K562 (cell line): ENCODE results near the gene HRH3. TPM values are rescaled to one million over a fixed set of nuclear protein-coding genes. Genes with fewer than 3 reads are reported as not detected.

Experiments
- ATAC-seq: fragments of 200-7000 bp; cut with Tn5 transposase; 3 replicates; pipeline ENCODE4 v1.9.1; 2020; ENCODE audit warnings: moderate library complexity
- BruUV-seq: library from RNA; stranded (reverse); fragments of 400-500 nt; replicated peaks from 2 replicates; lab custom pipeline; 2021; lab: Mats Ljungman, UMichigan
- CTCF ChIA-PET: fragments of 300-600 bp; formaldehyde crosslinking; extraction: SDS; loops from one replicate; lab custom pipeline; 2021; ENCODE audit warnings: low intra/inter-chr PET ratio; lab: Yijun Ruan, JAX
- POLR2A ChIA-PET: fragments of 300-600, 350-650 bp; sonication (Branson Sonifier 250); formaldehyde crosslinking; extraction: SDS; loops from one replicate; lab custom pipeline; 2021; ENCODE audit warnings: antibody characterized with exemption, inconsistent platforms; lab: Yijun Ruan, JAX
- DNase-seq, 4 experiments: peaks; one replicate each; pipeline versions ENCODE4 v3.0.0 to v3.0.0-alpha.2; 2011 to 2018; ENCODE audit warnings: low spot score in 3 of 4, mixed read lengths in 3 of 4; ENCODE audit errors: extremely low read depth in 1 of 4
- FAIRE-seq: peaks from 2 replicates; lab custom pipeline; 2011; peaks lifted over from hg19 to GRCh38; lab: Jason Lieb, UNC
- H2AFZ ChIP-seq: 2 replicates; pipeline ENCODE4 v1.6.0; 2011; ENCODE audit warnings: low read depth, low read length, control low read depth, inconsistent platforms
- H3K27ac ChIP-seq: fragments of 200-600 bp; 3 replicates; pipeline ENCODE4 v1.8.0; 2011; ENCODE audit warnings: low read depth, mild to moderate bottlenecking, control low read depth, inconsistent platforms, low read length, moderate library complexity, mixed read lengths; ENCODE audit errors: extremely low read depth
- H3K27me3 ChIP-seq, 2 experiments: fragments of 300-600 bp in 1 of 2; 2 replicates in 1 of 2; 3 replicates in 1 of 2; pipeline versions ENCODE4 v1.6.0 to v1.8.0; 2011; ENCODE audit warnings: inconsistent platforms in 2 of 2, low read length in 2 of 2, mild to moderate bottlenecking in 1 of 2, mixed read lengths in 1 of 2, moderate library complexity in 1 of 2; ENCODE audit not compliant: control insufficient read depth in 2 of 2, insufficient read depth in 2 of 2
- H3K36me3 ChIP-seq: fragments of 300-600 bp; 3 replicates; pipeline ENCODE4 v1.8.0; 2011; ENCODE audit warnings: mild to moderate bottlenecking, low read length, inconsistent platforms; ENCODE audit not compliant: control insufficient read depth, insufficient read depth
- H3K4me1 ChIP-seq, 2 experiments: fragments of 200-600 bp in 1 of 2; replicated peaks in 1 of 2; 2 replicates in 1 of 2; 3 replicates in 1 of 2; pipeline versions ENCODE4 v1.5.1 to v1.8.0; 2011; ENCODE audit warnings: inconsistent platforms in 2 of 2, low read length in 2 of 2, mild to moderate bottlenecking in 1 of 2, mixed read lengths in 1 of 2, moderate library complexity in 1 of 2; ENCODE audit not compliant: control insufficient read depth in 2 of 2, insufficient read depth in 2 of 2
- H3K4me2 ChIP-seq: 2 replicates; pipeline ENCODE4 v1.6.1; 2011; ENCODE audit warnings: low read length, control low read depth, inconsistent platforms, mixed read lengths; ENCODE audit not compliant: insufficient read depth
- H3K4me3 ChIP-seq: fragments of 200-600 bp; sonication (generic), shearing (Covaris generic); 2 replicates; pipeline ENCODE4 v1.5.1; 2016; ENCODE audit warnings: control low read depth, inconsistent platforms
- H3K79me2 ChIP-seq: fragments of 200-600 bp; 3 replicates; pipeline ENCODE4 v1.8.0; 2011; ENCODE audit warnings: low read length, inconsistent platforms; ENCODE audit not compliant: control insufficient read depth, insufficient read depth
- H3K9ac ChIP-seq, 2 experiments: 2 replicates each; pipeline versions ENCODE4 v1.6.0 to v1.6.1; 2011; ENCODE audit warnings: low read depth in 2 of 2, low read length in 2 of 2, control low read depth in 1 of 2, inconsistent platforms in 1 of 2, mild to moderate bottlenecking in 1 of 2, mixed read lengths in 1 of 2; ENCODE audit not compliant: insufficient read depth in 1 of 2
- H3K9me1 ChIP-seq: one replicate; pipeline ENCODE4 v1.6.0; 2011; ENCODE audit warnings: inconsistent platforms, mild to moderate bottlenecking, low read length, moderate library complexity; ENCODE audit not compliant: control insufficient read depth, insufficient read depth
- H3K9me3 ChIP-seq: replicated peaks from 2 replicates; pipeline ENCODE4 v1.5.1; 2011; ENCODE audit warnings: low read depth, low read length, inconsistent platforms; ENCODE audit not compliant: control insufficient read depth, insufficient read depth
- H4K20me1 ChIP-seq: replicated peaks from 2 replicates; pipeline ENCODE4 v1.6.1; 2011; ENCODE audit warnings: low read length, inconsistent platforms, mixed read lengths; ENCODE audit not compliant: control insufficient read depth, insufficient read depth
- CREM ChIP-seq: IDR thresholded peaks from 2 replicates; pipeline ENCODE4 v1.6.1; 2014; ENCODE audit warnings: antibody characterized with exemption, low read depth
- DPF2 ChIP-seq: fragments of 450-650 bp; IDR thresholded peaks from 2 replicates; pipeline ENCODE4 v1.6.1; 2016
- E2F3 ChIP-seq: fragments of 250-450 bp; sonication (Bioruptor Pico); IDR thresholded peaks from 2 replicates; pipeline ENCODE4 v1.4.0; 2020; ENCODE audit warnings: mild to moderate bottlenecking
- FUS ChIP-seq: fragments of 200-400 bp; formaldehyde crosslinking; optimal IDR thresholded peaks from 2 replicates; pipeline ENCODE3; 2017; ENCODE audit warnings: low read depth, low read length
- HNRNPLL ChIP-seq: fragments of 200-400 bp; formaldehyde crosslinking; IDR thresholded peaks from 2 replicates; pipeline ENCODE4 v1.6.1; 2017; ENCODE audit warnings: low read length, low read depth, mild to moderate bottlenecking; ENCODE audit not compliant: poor library complexity, severe bottlenecking
- KDM4B ChIP-seq, 2 experiments: fragments of 450-650 bp in 1 of 2; sonication (generic) in 1 of 2; IDR thresholded peaks; 2 replicates each; pipeline ENCODE4 v1.6.1; 2016 to 2017; ENCODE audit warnings: borderline replicate concordance in 2 of 2, antibody characterized with exemption in 1 of 2, low read depth in 1 of 2, mild to moderate bottlenecking in 1 of 2
- MTA2 ChIP-seq: fragments of 450-650 bp; IDR thresholded peaks from 2 replicates; pipeline ENCODE4 v1.6.1; 2016; ENCODE audit warnings: low read depth
- NCOA2 ChIP-seq, 2 experiments: fragments of 450-650 bp; IDR thresholded peaks; 2 replicates each; pipeline ENCODE4 v1.6.1; 2018; ENCODE audit warnings: mild to moderate bottlenecking in 2 of 2, moderate library complexity in 1 of 2; ENCODE audit not compliant: partially characterized antibody in 2 of 2
- NCOR1 ChIP-seq: fragments of 450-650 bp; IDR thresholded peaks from 2 replicates; pipeline ENCODE4 v1.6.1; 2016; ENCODE audit warnings: mild to moderate bottlenecking, moderate library complexity
- PHF20 ChIP-seq: fragments of 450-650 bp; IDR thresholded peaks from 2 replicates; pipeline ENCODE4 v1.6.1; 2018; ENCODE audit not compliant: partially characterized antibody
- POLR2AphosphoS5 ChIP-seq: IDR thresholded peaks from 2 replicates; pipeline ENCODE4 v1.6.1; 2011; ENCODE audit warnings: mild to moderate bottlenecking, low read depth, low read length, moderate library complexity; ENCODE audit not compliant: control insufficient read depth, insufficient read depth
- RHOXF2B ChIP-seq: fragments of 250-450 bp; sonication (Bioruptor Pico); conservative IDR thresholded peaks from 2 replicates; pipeline ENCODE4 v1.5.1; 2021
- SMARCB1 ChIP-seq: IDR thresholded peaks from 2 replicates; pipeline ENCODE4 v1.6.1; 2011; ENCODE audit warnings: improper control_type of control experiment, low read depth; ENCODE audit not compliant: insufficient read length
- SOX6 ChIP-seq: fragments of 450-650 bp; IDR thresholded peaks from 2 replicates; pipeline ENCODE4 v1.6.1; 2014; ENCODE audit warnings: mild to moderate bottlenecking
- SREBF1 ChIP-seq: fragments of 150-350 bp; IDR thresholded peaks from 2 replicates; pipeline ENCODE4 v1.6.1; 2014; ENCODE audit warnings: antibody characterized with exemption, low read depth, low read length, borderline replicate concordance
- TFAM ChIP-seq: fragments of 250-450 bp; sonication (Bioruptor Pico); conservative IDR thresholded peaks from 2 replicates; pipeline ENCODE4 v1.5.0; 2021; ENCODE audit warnings: mild to moderate bottlenecking, moderate library complexity
- ZNF121 ChIP-seq: sonication (generic); formaldehyde crosslinking; conservative IDR thresholded peaks from 2 replicates; pipeline ENCODE4 v1.8.0; 2022; ENCODE audit warnings: missing genetic modification reagents
- WGBS: fragments of 100-300 bp; shearing (Covaris generic); methylation state at CpG from one replicate; pipeline ENCODE4 v1.1.6; 2016; ENCODE audit warnings: low coverage, mixed read lengths; ENCODE audit not compliant: insufficient coverage; ENCODE audit errors: missing lambda C conversion rate; 5-methylcytosine and 5-hydroxymethylcytosine counted together
- in situ Hi-C: fragments of 300-500 bp; cut with MboI; formaldehyde crosslinking; loops from 4 replicates; pipeline ENCODE4 v1.15.0; 2018; ENCODE audit warnings: inconsistent platforms, mixed read lengths
- intact Hi-C: fragments of 100-400 bp; cut with micrococcal nuclease; formaldehyde crosslinking; loops from 2 replicates; pipeline ENCODE4 v1.14.2; 2022
- polyA plus RNA-seq, 8 experiments: library from polyadenylated mRNA; depleted of rRNA in 4 of 8; stranded (reverse) in 5 of 8; unstranded in 3 of 8; fragments of >200 nt; fragmentation: Nextera tagmentation in 2 of 8; fragmentation: Illumina TruSeq in 1 of 8; extraction: Ambion mirVana in 2 of 8; extraction: Trizol in 1 of 8; gene quantifications; 2 replicates each; pipeline versions ENCODE4 v1.2.1 to v1.2.3, GENCODE V29; 2011 to 2014; ENCODE audit warnings: inconsistent platforms in 1 of 8, missing spikeins in 1 of 8
- total RNA-seq, 7 experiments: library from RNA; depleted of rRNA in 6 of 7; stranded (reverse); fragments of >200 nt in 6 of 7; fragmentation: Illumina TruSeq in 2 of 7; extraction: Trizol in 2 of 7; gene quantifications; 2 replicates each; pipeline versions ENCODE4 v1.2.1 to v1.2.3, GENCODE V29; 2011 to 2021; ENCODE audit warnings: low replicate concordance in 1 of 7

The HRH3 gene
- total and polyA plus RNA-seq, 9 of the 15 experiments (the other 6 are each of a cell fraction or from before 2014, with no cell fraction given) = not detected

- Histone ChIP-seq H3K36me3 (peaks cover 62% of the 10 kb centered on the region; the same call in 2 of the 3 replicates), H3K9me3 (no peaks in the 10 kb centered on the region), H3K9ac (no peak overlapping the region; a peak in 1 of 4 replicates), H2AFZ (no peak overlapping the region), H3K4me2 (no peak overlapping the region), H4K20me1 (no peaks in the 10 kb centered on the region), H3K9me1 (no peaks in the 10 kb centered on the region), H3K79me2 (peaks cover 18% of the 10 kb centered on the region), H3K27ac (no peak overlapping the region), H3K27me3 (no peaks in the 10 kb centered on the region), H3K4me1 (peaks cover 5 to 9% of the 10 kb centered on the region in 2 experiments; a peak in 4 of 5 replicates), H3K4me3 (no peak overlapping the region)
- no peak for ATAC-seq
- in situ Hi-C loops (no loop called here), intact Hi-C loops (no loop called here)
- TF ChIP-seq MTA2 = no peak
- TF ChIP-seq PHF20 = no peak
- TF ChIP-seq ZNF121 (CRISPR knock-in tag) = peak; percentile 70
- WGBS = 89% methylated on average over 19 of the region's 19 CpGs
- POLR2A ChIA-PET = no interaction called here
- no TSS peak for BruUV-seq
- DNase-seq = no peak
- CTCF ChIA-PET = no interaction called here
- FAIRE-seq = no peak
These were observed 41.5 kb downstream of the HRH3 start for GRCh38 chr20:62178316-62179161.

- 0 out of 4 replicates have a peak overlapping the region, but pooled peaks of 1 of the 2 experiments have one; percentile 17 for H3K9ac ChIP-seq
- ChIA-PET CTCF (no interaction called here), POLR2A (interaction anchor here (0.6 kb wide), 1 partner anchor 87 kb away, joined by 3 read pairs; no protein-coding TSS in a partner anchor)
- H3K79me2 ChIP-seq = peaks cover 7% of the 10 kb centered on the region
- no peak overlapping the region for H3K4me3 ChIP-seq
- FAIRE-seq = no peak
- no peak overlapping the region for H2AFZ ChIP-seq
- no peak overlapping the region for H3K27ac ChIP-seq
- peaks cover under 1 to 5% of the 10 kb centered on the region in 2 experiments; a peak in 4 of 5 replicates for H3K4me1 ChIP-seq
- no peaks in the 10 kb centered on the region for H3K9me3 ChIP-seq
- WGBS = 90% methylated on average over 8 of the region's 9 CpGs
- no peaks in the 10 kb centered on the region for H3K9me1 ChIP-seq
- no peak for ATAC-seq
- no peak for DNase-seq
- no TSS peak for BruUV-seq
- no peaks in the 10 kb centered on the region for H3K27me3 ChIP-seq
- in situ Hi-C loops = no loop called here
- H3K36me3 ChIP-seq = peaks cover 70% of the 10 kb centered on the region; the same call in 2 of the 3 replicates
- no peak overlapping the region for H3K4me2 ChIP-seq
- no peaks in the 10 kb centered on the region for H4K20me1 ChIP-seq
- intact Hi-C loops = no loop called here
- no peak for TF ChIP-seq KDM4B (IDR thresholded peaks at IDR 0.05; ENCODE audit: borderline replicate concordance in 2 of 2, low read depth in 1 of 2)
- no peak for TF ChIP-seq HNRNPLL
- TF ChIP-seq SOX6 = no peak
- no peak for TF ChIP-seq DPF2
- TF ChIP-seq SREBF1 = no peak
- TF ChIP-seq MTA2 = no peak
- TF ChIP-seq FUS = no peak
- TF ChIP-seq NCOR1 = no peak
- TF ChIP-seq RHOXF2B (CRISPR knock-in tag) = no peak
- TF ChIP-seq POLR2AphosphoS5 = no peak
- TF ChIP-seq SMARCB1 = no peak
- no peak for TF ChIP-seq CREM
- TF ChIP-seq NCOA2 (IDR thresholded peaks at IDR 0.05; ENCODE audit: partially characterized antibody in 2 of 2) = no peak
- TF ChIP-seq TFAM (CRISPR knock-in tag) = no peak
- TF ChIP-seq E2F3 (CRISPR knock-in tag) = no peak
These were observed 42.8 kb downstream of the HRH3 start for GRCh38 chr20:62177307-62177706.
